GM23248 (cell line): ENCODE measurements around the gene IFI16. TPM values are rescaled to one million over a fixed set of nuclear protein-coding genes. Genes with fewer than 3 reads are reported as not detected.

ENCODE experiments used
- DNase-seq: peaks from one replicate; pipeline ENCODE4 v3.0.0-alpha.2; 2015
- H2AFZ ChIP-seq: fragments of 200-600 bp; sonication (generic); 2 replicates; pipeline ENCODE4 v1.6.1; 2016; ENCODE audit warnings: antibody characterized with exemption
- H3F3A ChIP-seq: fragments of 200-600 bp; sonication (generic); 2 replicates; pipeline ENCODE4 v1.6.1; 2016; ENCODE audit warnings: mild to moderate bottlenecking, antibody characterized with exemption, mixed run types; ENCODE audit not compliant: insufficient read depth
- H3K27ac ChIP-seq: fragments of 200-600 bp; sonication (generic); 2 replicates; pipeline ENCODE4 v1.5.1; 2016; ENCODE audit warnings: mild to moderate bottlenecking
- H3K27me3 ChIP-seq: fragments of 200-600 bp; sonication (generic); replicated peaks from 2 replicates; pipeline ENCODE4 v1.6.1; 2016; ENCODE audit warnings: mild to moderate bottlenecking; ENCODE audit not compliant: insufficient read depth
- H3K36me3 ChIP-seq: fragments of 200-600 bp; sonication (generic); 2 replicates; pipeline ENCODE4 v1.6.1; 2016; ENCODE audit warnings: low read depth, mild to moderate bottlenecking
- H3K4me1 ChIP-seq: fragments of 200-600 bp; sonication (generic); 2 replicates; pipeline ENCODE4 v1.6.1; 2016; ENCODE audit warnings: mild to moderate bottlenecking; ENCODE audit not compliant: insufficient read depth
- H3K4me2 ChIP-seq: fragments of 200-600 bp; sonication (generic); one replicate; pipeline ENCODE4 v1.6.1; 2016; ENCODE audit warnings: mild to moderate bottlenecking; ENCODE audit not compliant: unreplicated experiment
- H3K4me3 ChIP-seq: fragments of 200-600 bp; sonication (generic); 2 replicates; pipeline ENCODE4 v1.5.1; 2016; ENCODE audit warnings: mild to moderate bottlenecking
- H3K79me2 ChIP-seq: fragments of 200-600 bp; sonication (generic); 2 replicates; pipeline ENCODE4 v1.6.1; 2016; ENCODE audit warnings: mild to moderate bottlenecking; ENCODE audit not compliant: insufficient read depth
- H3K9ac ChIP-seq: fragments of 200-600 bp; sonication (generic); 2 replicates; pipeline ENCODE4 v1.6.1; 2016; ENCODE audit warnings: mild to moderate bottlenecking
- H3K9me2 ChIP-seq: fragments of 200-600 bp; sonication (generic); 2 replicates; pipeline ENCODE4 v1.6.1; 2016; ENCODE audit warnings: mixed run types, mild to moderate bottlenecking, moderate library complexity; ENCODE audit not compliant: insufficient read depth
- H3K9me3 ChIP-seq: fragments of 200-600 bp; sonication (generic); one replicate; pipeline ENCODE4 v1.6.1; 2017; ENCODE audit warnings: low read depth
- H4K20me1 ChIP-seq: fragments of 200-600 bp; sonication (generic); 2 replicates; pipeline ENCODE4 v1.6.0; 2016; ENCODE audit not compliant: insufficient read depth
- EZH2 ChIP-seq: fragments of 200-600 bp; sonication (generic); IDR thresholded peaks from 2 replicates; pipeline ENCODE4 v1.6.1; 2018; ENCODE audit warnings: antibody characterized with exemption, mild to moderate bottlenecking; ENCODE audit not compliant: insufficient read depth, poor library complexity, severe bottlenecking
- EZH2phosphoT487 ChIP-seq: fragments of 200-600 bp; sonication (generic); IDR thresholded peaks from 2 replicates; pipeline ENCODE4 v1.6.1; 2018; ENCODE audit warnings: antibody characterized with exemption, moderate library complexity, mild to moderate bottlenecking, low read depth; ENCODE audit not compliant: insufficient read depth
- WGBS, 2 experiments: methylation state at CpG; one replicate each; pipeline ENCODE4 v1.1.6; 2015 to 2017; ENCODE audit warnings: low lambda C conversion rate in 2 of 2, low coverage in 1 of 2; ENCODE audit errors: missing lambda C conversion rate in 2 of 2; 5-methylcytosine and 5-hydroxymethylcytosine counted together
- in situ Hi-C: fragments of 300-500 bp; cut with MboI; formaldehyde crosslinking; loops from 2 replicates; pipeline ENCODE4 v1.15.0; 2020
- polyA plus RNA-seq: library from polyadenylated mRNA; unstranded; fragments of >200 nt; fragmentation: Nextera tagmentation; extraction: Ambion mirVana; gene quantifications from 2 replicates; pipeline ENCODE4 v1.2.1, GENCODE V29; 2016
- total RNA-seq: library from RNA; depleted of rRNA; stranded (reverse); fragments of >200 nt; shearing (Covaris generic); gene quantifications from 2 replicates; pipeline ENCODE4 v1.2.3, GENCODE V29; 2014

Gene IFI16
- total and polyA plus RNA-seq, 2 experiments from 2014 or later = 36.4 to 88.9 TPM

DNA sequence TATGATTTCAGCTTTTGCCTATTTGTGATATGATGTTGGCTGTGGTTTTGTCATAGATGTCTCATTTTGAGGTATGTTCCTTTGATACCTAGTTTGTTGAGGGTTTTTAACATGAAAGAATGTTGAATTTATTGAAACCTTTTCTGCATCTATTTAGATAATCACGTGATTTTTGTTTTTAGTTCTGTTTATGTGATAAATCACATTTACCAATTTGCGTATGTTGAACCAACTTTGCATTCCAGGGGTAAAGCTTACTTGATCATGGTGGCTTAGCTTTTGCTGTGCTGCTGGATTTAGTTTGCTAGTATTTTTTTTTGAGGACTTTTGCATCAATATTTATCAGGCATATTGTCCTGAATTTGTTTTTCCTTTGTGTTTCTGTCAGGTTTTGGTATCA is 26.5 kb upstream of the IFI16 start:
- Histone ChIP-seq H3K4me1 (no peaks in the 10 kb centered on the region), H2AFZ (no peak overlapping the region), H3K4me3 (no peak overlapping the region), H3K79me2 (no peaks in the 10 kb centered on the region), H3K36me3 (no peaks in the 10 kb centered on the region), H4K20me1 (no peaks in the 10 kb centered on the region), H3K9me3 (no peaks in the 10 kb centered on the region), H3K4me2 (no peak overlapping the region), H3K9me2 (no peaks in the 10 kb centered on the region), H3K9ac (no peak overlapping the region), H3K27ac (no peak overlapping the region), H3K27me3 (no peaks in the 10 kb centered on the region), H3F3A (no peaks in the 10 kb centered on the region)
- in situ Hi-C loops = loop anchor here (25.0 kb wide), 1 partner anchor 771 kb away; no protein-coding TSS in a partner anchor
- TF ChIP-seq EZH2phosphoT487 (no peak), EZH2 (no peak)
- WGBS, 2 experiments = 40% methylated on average over 2 of the region's 2 CpGs
- DNase-seq = no peak

DNA sequence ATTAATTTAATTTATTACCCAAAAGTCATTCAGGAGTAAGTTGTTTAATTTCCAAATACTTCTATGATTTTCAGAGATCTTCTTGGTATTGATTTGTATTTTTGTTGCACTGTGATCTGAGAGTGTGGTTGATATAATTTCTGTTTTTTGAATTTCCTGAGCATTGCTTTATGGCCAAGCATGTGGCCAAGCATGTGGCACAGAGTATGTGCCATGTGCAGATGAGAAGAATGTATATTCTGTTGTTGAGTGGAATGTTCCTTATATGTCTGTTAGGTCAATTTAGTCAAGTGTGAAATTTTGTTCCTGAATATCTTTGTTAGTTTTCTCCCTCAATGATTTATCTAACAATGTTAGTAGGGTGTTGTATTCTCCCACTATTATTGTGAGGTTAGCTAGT is 25.3 kb upstream of the IFI16 start:
- Histone ChIP-seq H3K79me2 (no peaks in the 10 kb centered on the region), H3K9ac (no peak overlapping the region), H3K27me3 (no peaks in the 10 kb centered on the region), H3K36me3 (no peaks in the 10 kb centered on the region), H3K9me3 (no peaks in the 10 kb centered on the region), H2AFZ (no peak overlapping the region), H4K20me1 (no peaks in the 10 kb centered on the region), H3K9me2 (no peaks in the 10 kb centered on the region), H3K4me2 (no peak overlapping the region), H3K4me3 (no peak overlapping the region), H3F3A (no peaks in the 10 kb centered on the region), H3K4me1 (no peaks in the 10 kb centered on the region), H3K27ac (no peak overlapping the region)
- in situ Hi-C loops = loop anchor here (25.0 kb wide), 1 partner anchor 772 kb away; no protein-coding TSS in a partner anchor
- no peak for DNase-seq
- TF ChIP-seq EZH2 = no peak
- TF ChIP-seq EZH2phosphoT487 = no peak

DNA sequence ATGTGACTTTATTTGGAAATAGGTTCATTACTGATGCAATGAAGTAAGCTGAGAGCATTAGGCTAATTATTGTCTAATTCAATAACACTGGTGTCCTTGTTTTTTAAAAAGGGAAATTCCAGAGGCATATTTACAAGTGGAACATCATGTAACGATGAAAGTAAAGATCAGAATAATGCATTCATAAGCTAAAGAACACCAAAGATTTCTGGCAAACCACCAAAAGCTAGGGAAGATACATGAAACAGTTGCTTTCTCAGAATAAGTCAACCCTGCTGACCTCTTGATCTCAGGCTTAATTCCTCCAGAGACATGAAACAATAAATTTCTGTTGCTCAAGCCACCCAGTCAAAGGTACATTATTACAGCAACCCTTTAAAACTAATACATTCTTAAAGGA is 20.3 kb upstream of the IFI16 start:
- no peaks in the 10 kb centered on the region for H3F3A ChIP-seq
- no peak for DNase-seq
- no peak overlapping the region for H2AFZ ChIP-seq
- no peaks in the 10 kb centered on the region for H3K9me2 ChIP-seq
- H3K4me1 ChIP-seq = no peaks in the 10 kb centered on the region
- H3K4me2 ChIP-seq = no peak overlapping the region
- H3K79me2 ChIP-seq = no peaks in the 10 kb centered on the region
- H3K27ac ChIP-seq = no peak overlapping the region
- no peaks in the 10 kb centered on the region for H4K20me1 ChIP-seq
- H3K36me3 ChIP-seq = no peaks in the 10 kb centered on the region
- no peaks in the 10 kb centered on the region; the same call in 1 of the 2 replicates for H3K27me3 ChIP-seq
- H3K9ac ChIP-seq = no peak overlapping the region
- in situ Hi-C loops = loop anchor here (25.0 kb wide), 1 partner anchor 777 kb away; no protein-coding TSS in a partner anchor
- TF ChIP-seq EZH2 = no peak
- no peak for TF ChIP-seq EZH2phosphoT487
- WGBS, 2 experiments = 10 to 39% methylated on average over 1 of the region's 1 CpG
- no peaks in the 10 kb centered on the region for H3K9me3 ChIP-seq
- no peak overlapping the region for H3K4me3 ChIP-seq

DNA sequence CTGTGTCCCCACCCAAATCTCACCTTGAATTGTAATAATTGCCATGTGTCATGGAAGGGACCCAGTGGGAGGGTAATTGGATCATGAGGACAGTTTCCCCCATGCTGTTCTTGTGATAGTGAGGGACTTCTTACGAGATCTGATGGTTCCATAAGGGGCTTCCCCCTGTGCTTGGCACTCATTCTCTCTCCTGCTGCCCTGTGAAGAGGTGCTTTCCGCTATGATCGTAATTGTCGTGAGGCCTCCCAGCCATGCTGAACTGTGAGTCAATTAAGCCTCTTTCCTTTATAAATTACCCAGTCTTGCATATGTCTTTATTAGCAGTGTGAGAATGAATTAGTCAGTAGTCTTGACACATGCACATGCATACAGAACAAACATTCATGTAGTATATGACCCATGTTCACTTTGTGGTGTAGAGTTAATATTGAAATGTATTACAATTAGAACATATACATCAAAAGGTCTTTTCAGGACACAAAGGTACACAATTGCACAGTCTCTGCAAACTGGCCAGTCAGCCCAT is 16.9 kb upstream of the IFI16 start:
- Histone ChIP-seq H3K27ac (no peak overlapping the region), H3K4me2 (no peak overlapping the region), H3K27me3 (no peaks in the 10 kb centered on the region; the same call in 1 of the 2 replicates), H2AFZ (no peak overlapping the region), H3K79me2 (no peaks in the 10 kb centered on the region), H3K9ac (no peak overlapping the region), H3K9me3 (no peaks in the 10 kb centered on the region), H3K4me1 (no peaks in the 10 kb centered on the region), H3K36me3 (no peaks in the 10 kb centered on the region), H3F3A (no peaks in the 10 kb centered on the region), H4K20me1 (no peaks in the 10 kb centered on the region), H3K4me3 (no peak overlapping the region), H3K9me2 (no peaks in the 10 kb centered on the region)
- WGBS, 2 experiments = 66 to 74% methylated on average over 4 of the region's 4 CpGs
- TF ChIP-seq EZH2phosphoT487 = no peak
- TF ChIP-seq EZH2 = no peak
- no peak for DNase-seq
- in situ Hi-C loops = loop anchor here (25.0 kb wide), 1 partner anchor 781 kb away; no protein-coding TSS in a partner anchor
